HepG2 (cell line): ENCODE results near the gene IKZF4. TPM values are rescaled to one million over a fixed set of nuclear protein-coding genes. Genes with fewer than 3 reads are reported as not detected.

Experiments
- ARNTL ChIP-seq: sonication (generic); formaldehyde crosslinking; IDR thresholded peaks from 2 replicates; pipeline ENCODE4 v1.4.0; 2020; ENCODE audit warnings: mild to moderate bottlenecking, missing genetic modification reagents
- ATF7-NPFF ChIP-seq: sonication (generic); formaldehyde crosslinking; IDR thresholded peaks from 2 replicates; pipeline ENCODE4 v1.8.1; 2023; ENCODE audit warnings: mild to moderate bottlenecking, low read depth, missing genetic modification reagents, moderate library complexity
- BRCA1 ChIP-seq: sonication (generic); formaldehyde crosslinking; IDR thresholded peaks from 2 replicates; pipeline ENCODE4 v1.4.0; 2020; ENCODE audit warnings: missing genetic modification reagents
- CREB1 ChIP-seq, 2 experiments: fragments of 450-650 bp in 1 of 2; IDR thresholded peaks; 2 replicates each; pipeline ENCODE4 v1.6.1; 2016 to 2017; ENCODE audit warnings: control low read depth in 1 of 2, mild to moderate bottlenecking in 1 of 2, missing compliant biosample characterization in 1 of 2, missing genetic modification characterization in 1 of 2
- ERF ChIP-seq: IDR thresholded peaks from 2 replicates; pipeline ENCODE4 v1.6.1; 2018; ENCODE audit warnings: missing biosample characterization, missing genetic modification reagents
- FIP1L1 ChIP-seq: fragments of 200-400 bp; formaldehyde crosslinking; IDR thresholded peaks from 2 replicates; pipeline ENCODE4 v1.6.1; 2018; ENCODE audit warnings: low read depth, mild to moderate bottlenecking, low read length, moderate library complexity, borderline replicate concordance; ENCODE audit not compliant: insufficient read depth
- KAT2B ChIP-seq: fragments of 150-350 bp; IDR thresholded peaks from 2 replicates; pipeline ENCODE4 v1.6.1; 2014; ENCODE audit warnings: low read depth, low read length, borderline replicate concordance
- KDM3A ChIP-seq: IDR thresholded peaks from 2 replicates; pipeline ENCODE4 v1.6.1; 2018; ENCODE audit warnings: low read depth, missing compliant biosample characterization
- KDM5B ChIP-seq: sonication (generic); formaldehyde crosslinking; IDR thresholded peaks from 2 replicates; pipeline ENCODE4 v1.4.0; 2020; ENCODE audit warnings: missing genetic modification reagents, mild to moderate bottlenecking, borderline replicate concordance
- MAZ ChIP-seq, 2 experiments: sonication (generic) in 1 of 2; formaldehyde crosslinking in 1 of 2; IDR thresholded peaks; 2 replicates each; pipeline versions ENCODE4 v1.5.0 to v1.6.1; 2012 to 2020; ENCODE audit warnings: low read depth in 2 of 2, mild to moderate bottlenecking in 2 of 2, borderline replicate concordance in 1 of 2, improper control_type of control experiment in 1 of 2, low read length in 1 of 2, missing genetic modification reagents in 1 of 2, moderate library complexity in 1 of 2
- SMARCE1 ChIP-seq: fragments of 450-650 bp; IDR thresholded peaks from 2 replicates; pipeline ENCODE4 v1.6.1; 2017; ENCODE audit warnings: borderline replicate concordance
- TSC22D2 ChIP-seq: sonication (generic); formaldehyde crosslinking; IDR thresholded peaks from 2 replicates; pipeline ENCODE4 v1.5.1; 2020; ENCODE audit warnings: missing genetic modification reagents, mild to moderate bottlenecking, borderline replicate concordance
- XRCC5 ChIP-seq: fragments of 200-400 bp; formaldehyde crosslinking; optimal IDR thresholded peaks from 2 replicates; pipeline ENCODE3; 2017; ENCODE audit warnings: mild to moderate bottlenecking, low read length
- ZBTB34 ChIP-seq: sonication (generic); formaldehyde crosslinking; IDR thresholded peaks from 2 replicates; pipeline ENCODE4 v1.8.0; 2022; ENCODE audit warnings: mild to moderate bottlenecking, missing genetic modification reagents
- ZC3H13 ChIP-seq: sonication (generic); formaldehyde crosslinking; IDR thresholded peaks from 2 replicates; pipeline ENCODE4 v1.8.1; 2023; ENCODE audit warnings: mild to moderate bottlenecking, missing genetic modification reagents, moderate library complexity
- ZFYVE20 ChIP-seq: sonication (generic); formaldehyde crosslinking; IDR thresholded peaks from 2 replicates; pipeline ENCODE4 v1.8.0; 2023; ENCODE audit warnings: low read depth, mild to moderate bottlenecking, moderate library complexity, missing genetic modification reagents, borderline replicate concordance
- ZMYM3 ChIP-seq: sonication (generic); formaldehyde crosslinking; IDR thresholded peaks from 2 replicates; pipeline ENCODE4 v1.5.1; 2020; ENCODE audit warnings: mild to moderate bottlenecking, missing genetic modification reagents
- ZNF547 ChIP-seq: sonication (generic); formaldehyde crosslinking; IDR thresholded peaks from 2 replicates; pipeline ENCODE4 v1.5.1; 2020; ENCODE audit warnings: mild to moderate bottlenecking, missing genetic modification reagents
- ZNF567 ChIP-seq: sonication (generic); formaldehyde crosslinking; IDR thresholded peaks from 2 replicates; pipeline ENCODE4 v1.8.1; 2023; ENCODE audit warnings: mild to moderate bottlenecking, missing genetic modification reagents, borderline replicate concordance
- ZNF710 ChIP-seq: sonication (generic); formaldehyde crosslinking; IDR thresholded peaks from 2 replicates; pipeline ENCODE4 v1.5.0; 2020; ENCODE audit warnings: mild to moderate bottlenecking, missing genetic modification reagents, borderline replicate concordance
- ZSCAN22 ChIP-seq: sonication (generic); formaldehyde crosslinking; IDR thresholded peaks from 2 replicates; pipeline ENCODE4 v1.4.0; 2020; ENCODE audit warnings: mild to moderate bottlenecking, missing genetic modification reagents
- polyA plus RNA-seq, 8 experiments: library from polyadenylated mRNA; depleted of rRNA in 3 of 8; stranded (reverse) in 7 of 8; unstranded in 1 of 8; fragments of >200 nt; fragmentation: Illumina TruSeq in 4 of 8; extraction: Trizol in 4 of 8; gene quantifications; 2 replicates each; pipeline versions ENCODE4 v1.2.1 to v1.2.3, GENCODE V29; 2011 to 2016; ENCODE audit warnings: low read depth in 4 of 8, missing spikeins in 1 of 8, mixed read lengths in 1 of 8; ENCODE audit not compliant: insufficient read depth in 1 of 8
- total RNA-seq, 5 experiments: library from RNA; depleted of rRNA; stranded (reverse); fragments of >200 nt; fragmentation: Illumina TruSeq; extraction: Trizol; gene quantifications; 2 replicates each; pipeline ENCODE4 v1.2.3, GENCODE V29; 2016; ENCODE audit warnings: low read depth in 1 of 5
- TF ChIP-seq, protein P1 (sequence below): sonication (generic); formaldehyde crosslinking; IDR thresholded peaks from 2 replicates; pipeline ENCODE4 v1.8.1; 2023; ENCODE audit warnings: mild to moderate bottlenecking, missing genetic modification reagents
- TF ChIP-seq, protein P2 (sequence below): sonication (generic); formaldehyde crosslinking; IDR thresholded peaks from 2 replicates; pipeline ENCODE4 v1.4.0; 2020; ENCODE audit warnings: missing genetic modification reagents

Gene IKZF4
- total and polyA plus RNA-seq, 2 of the 13 experiments (the other 11 are each of a cell fraction or from before 2014, with no cell fraction given) = 0.58 to 2.2 TPM

DNA sequence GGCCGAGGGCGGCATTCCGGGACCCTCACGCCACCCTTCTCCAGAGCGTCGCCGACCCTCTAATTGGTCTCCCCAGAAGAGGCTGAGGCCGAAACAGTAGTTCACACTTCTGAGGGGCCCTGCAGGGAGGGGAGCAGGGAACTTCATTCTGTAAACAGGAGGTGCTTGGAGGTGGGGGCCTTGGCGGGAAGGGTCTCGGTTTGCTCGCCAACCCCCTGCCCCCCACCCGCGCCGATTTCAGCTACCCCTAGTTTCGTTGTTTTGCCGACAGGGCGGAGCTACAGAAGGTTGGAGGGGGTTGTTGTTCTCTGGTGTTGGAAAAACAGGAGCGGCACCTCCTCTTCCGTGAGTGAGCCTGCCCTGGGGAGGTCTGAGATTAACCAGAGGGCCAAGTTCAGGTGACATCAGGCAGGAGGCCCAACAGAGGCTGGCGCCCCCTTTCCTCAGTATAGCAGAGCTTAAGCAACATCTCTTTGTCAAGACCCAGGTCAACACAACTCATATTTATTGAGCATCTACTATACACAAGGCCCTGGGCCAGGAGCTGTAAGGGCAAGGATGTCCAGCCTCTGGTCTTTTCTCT is 59.8 kb downstream of the IKZF4 start (continued):
- TF ChIP-seq XRCC5 = no peak
- TF ChIP-seq TSC22D2 (CRISPR knock-in tag) = no peak
- 0 out of 2 replicates have a peak, but pooled peaks have one; percentile 11 for TF ChIP-seq KDM5B (CRISPR knock-in tag)
- no peak for TF ChIP-seq SMARCE1
- TF ChIP-seq CREB1 (IDR thresholded peaks at IDR 0.05) = peak; percentile 10; the same call in 1 of the 2 replicates
- TF ChIP-seq CREB1 (CRISPR knock-in tag; IDR thresholded peaks at IDR 0.05) = peak; percentile 56; the same call in 1 of the 2 replicates
- TF ChIP-seq ZC3H13 (CRISPR knock-in tag) = peak; percentile 72; the same call in 1 of the 2 replicates
- TF ChIP-seq BRCA1 (CRISPR knock-in tag) = peak; percentile 32; the same call in 1 of the 2 replicates
- peak; percentile 48; the same call in 1 of the 2 replicates for TF ChIP-seq ZNF567
- TF ChIP-seq MAZ (IDR thresholded peaks at IDR 0.05; ENCODE audit: borderline replicate concordance, low read depth, low read length) = peak; percentile 59; the same call in 1 of the 2 replicates
- no peak; the same call in 1 of the 2 replicates for TF ChIP-seq MAZ (CRISPR knock-in tag; IDR thresholded peaks at IDR 0.05; ENCODE audit: low read depth)
- TF ChIP-seq KAT2B = no peak
- TF ChIP-seq, protein P1, sequence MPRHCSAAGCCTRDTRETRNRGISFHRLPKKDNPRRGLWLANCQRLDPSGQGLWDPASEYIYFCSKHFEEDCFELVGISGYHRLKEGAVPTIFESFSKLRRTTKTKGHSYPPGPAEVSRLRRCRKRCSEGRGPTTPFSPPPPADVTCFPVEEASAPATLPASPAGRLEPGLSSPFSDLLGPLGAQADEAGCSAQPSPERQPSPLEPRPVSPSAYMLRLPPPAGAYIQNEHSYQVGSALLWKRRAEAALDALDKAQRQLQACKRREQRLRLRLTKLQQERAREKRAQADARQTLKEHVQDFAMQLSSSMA (CRISPR knock-in tag) = no peak
- no peak for TF ChIP-seq ATF7-NPFF (CRISPR knock-in tag)
- no peak for TF ChIP-seq ZFYVE20 (CRISPR knock-in tag)
- no peak for TF ChIP-seq ZBTB34 (CRISPR knock-in tag)
- TF ChIP-seq ZMYM3 (CRISPR knock-in tag) = peak; percentile 95
- TF ChIP-seq, protein P2, sequence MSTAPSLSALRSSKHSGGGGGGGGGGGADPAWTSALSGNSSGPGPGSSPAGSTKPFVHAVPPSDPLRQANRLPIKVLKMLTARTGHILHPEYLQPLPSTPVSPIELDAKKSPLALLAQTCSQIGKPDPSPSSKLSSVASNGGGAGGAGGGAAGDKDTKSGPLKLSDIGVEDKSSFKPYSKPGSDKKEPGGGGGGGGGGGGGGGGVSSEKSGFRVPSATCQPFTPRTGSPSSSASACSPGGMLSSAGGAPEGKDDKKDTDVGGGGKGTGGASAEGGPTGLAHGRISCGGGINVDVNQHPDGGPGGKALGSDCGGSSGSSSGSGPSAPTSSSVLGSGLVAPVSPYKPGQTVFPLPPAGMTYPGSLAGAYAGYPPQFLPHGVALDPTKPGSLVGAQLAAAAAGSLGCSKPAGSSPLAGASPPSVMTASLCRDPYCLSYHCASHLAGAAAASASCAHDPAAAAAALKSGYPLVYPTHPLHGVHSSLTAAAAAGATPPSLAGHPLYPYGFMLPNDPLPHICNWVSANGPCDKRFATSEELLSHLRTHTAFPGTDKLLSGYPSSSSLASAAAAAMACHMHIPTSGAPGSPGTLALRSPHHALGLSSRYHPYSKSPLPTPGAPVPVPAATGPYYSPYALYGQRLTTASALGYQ (CRISPR knock-in tag) = no peak
- TF ChIP-seq ZNF547 (CRISPR knock-in tag) = peak; percentile 38; the same call in 1 of the 2 replicates
- 0 out of 2 replicates have a peak, but pooled peaks have one; percentile 65 for TF ChIP-seq FIP1L1
- TF ChIP-seq ZNF710 = 0 out of 2 replicates have a peak, but pooled peaks have one; percentile 18
- TF ChIP-seq ARNTL = peak; percentile 67
- TF ChIP-seq KDM3A = peak; percentile 85
- peak; percentile 89 for TF ChIP-seq ERF
- no peak for TF ChIP-seq ZSCAN22 (CRISPR knock-in tag)
